Left ventricle myocardium inferior (tissue), 1 donor: Measurements from ENCODE around the gene LUZP2. TPM values are rescaled to one million over a fixed set of nuclear protein-coding genes. Genes with fewer than 3 reads are reported as not detected.

Source experiments
- DNase-seq: peaks from one replicate; pipeline ENCODE4 v3.0.0-alpha.2; 2020
- H3K27ac ChIP-seq: fragments of 200-600 bp; replicated peaks from 2 replicates; pipeline ENCODE4 v1.8.0; 2021
- H3K27me3 ChIP-seq: fragments of 200-600 bp; 2 replicates; pipeline ENCODE4 v1.8.0; 2021; ENCODE audit warnings: low read depth
- H3K36me3 ChIP-seq: fragments of 200-600 bp; 2 replicates; pipeline ENCODE4 v1.8.0; 2021
- H3K4me1 ChIP-seq: fragments of 200-600 bp; 2 replicates; pipeline ENCODE4 v1.8.0; 2021
- H3K4me3 ChIP-seq: fragments of 200-600 bp; 2 replicates; pipeline ENCODE4 v1.8.0; 2021; ENCODE audit warnings: mild to moderate bottlenecking, moderate library complexity
- H3K9me3 ChIP-seq: fragments of 200-600 bp; replicated peaks from 2 replicates; pipeline ENCODE4 v1.8.0; 2021
- CTCF ChIP-seq: fragments of 200-600 bp; IDR thresholded peaks from 2 replicates; pipeline ENCODE4 v1.8.0; 2021; ENCODE audit warnings: antibody characterized with exemption, mild to moderate bottlenecking, borderline replicate concordance
- intact Hi-C: fragments of 100-400 bp; cut with micrococcal nuclease; formaldehyde crosslinking; loops from one replicate; pipeline ENCODE4 v1.11.0; 2022
- total RNA-seq: library from RNA; stranded (reverse); fragmentation: NEBNext Ultra II Directional; extraction: Animal tissue kit (Norgen Biotek cat#: 25700); gene quantifications from one replicate; pipeline ENCODE4 v1.2.1, GENCODE V29; 2021
- donor health status: DM: no; HTN: yes; CAD: no; lungs with severe emphysema.

The LUZP2 gene
- total RNA-seq, 1 donor from 2014 or later = not detected

- Histone ChIP-seq H3K36me3 (no peaks in the 10 kb centered on the region), H3K4me1 (no peaks in the 10 kb centered on the region), H3K9me3 (no peaks in the 10 kb centered on the region), H3K27ac (no peak overlapping the region), H3K4me3 (no peak overlapping the region), H3K27me3 (no peaks in the 10 kb centered on the region)
- intact Hi-C loops = no loop called here
- no peak for DNase-seq
- no peak for TF ChIP-seq CTCF
Observed at GRCh38 chr11:24628224-24628776, 131.4 kb downstream of the LUZP2 start.

- no peak overlapping the region for H3K27ac ChIP-seq
- no peaks in the 10 kb centered on the region for H3K4me1 ChIP-seq
- no peaks in the 10 kb centered on the region for H3K36me3 ChIP-seq
- DNase-seq = no peak
- no peak overlapping the region for H3K4me3 ChIP-seq
- no peaks in the 10 kb centered on the region for H3K27me3 ChIP-seq
- no peak for TF ChIP-seq CTCF
- peaks cover 7% of the 10 kb centered on the region for H3K9me3 ChIP-seq
- intact Hi-C loops = no loop called here
Observed at GRCh38 chr11:24634606-24635160, 137.8 kb downstream of the LUZP2 start.

- intact Hi-C loops = no loop called here
- no peak for TF ChIP-seq CTCF
Observed at GRCh38 chr11:24635588-24636290, 138.9 kb downstream of the LUZP2 start.

GRCh38 chr11:24636291-24636629, 139.4 kb downstream of the LUZP2 start:
- no peak overlapping the region for H3K4me3 ChIP-seq
- no peaks in the 10 kb centered on the region for H3K4me1 ChIP-seq
- H3K27me3 ChIP-seq = no peaks in the 10 kb centered on the region
- intact Hi-C loops = no loop called here
- no peak for TF ChIP-seq CTCF
- peaks cover 7% of the 10 kb centered on the region for H3K9me3 ChIP-seq
- H3K36me3 ChIP-seq = no peaks in the 10 kb centered on the region
- no peak overlapping the region for H3K27ac ChIP-seq
- no peak for DNase-seq

More at GRCh38 chr11:24635588-24636290, 138.9 kb downstream of the LUZP2 start:
- H3K27ac ChIP-seq = no peak overlapping the region
- no peaks in the 10 kb centered on the region for H3K36me3 ChIP-seq
- no peak for DNase-seq
- H3K9me3 ChIP-seq = peaks cover 7% of the 10 kb centered on the region
- no peak overlapping the region for H3K4me3 ChIP-seq
- H3K4me1 ChIP-seq = no peaks in the 10 kb centered on the region
- H3K27me3 ChIP-seq = no peaks in the 10 kb centered on the region

- Histone ChIP-seq H3K4me3 (no peak overlapping the region), H3K27ac (no peak overlapping the region), H3K27me3 (no peaks in the 10 kb centered on the region), H3K9me3 (peaks cover 7% of the 10 kb centered on the region), H3K4me1 (no peaks in the 10 kb centered on the region), H3K36me3 (no peaks in the 10 kb centered on the region)
- no peak for TF ChIP-seq CTCF
- intact Hi-C loops = no loop called here
- no peak for DNase-seq
Observed at GRCh38 chr11:24637520-24637919, 140.7 kb downstream of the LUZP2 start.
